Muscle of leg (tissue), 11 donors: Measurements from ENCODE around the gene CDK3. TPM values are rescaled to one million over a fixed set of nuclear protein-coding genes. Genes with fewer than 3 reads are reported as not detected.

Experiments
- DNase-seq: peaks from one replicate; pipeline ENCODE4 v3.0.0; 2013
- H3K27ac ChIP-seq: one replicate; pipeline ENCODE4 v1.5.1; 2013; ENCODE audit warnings: mild to moderate bottlenecking, low read length, control low read depth
- H3K27me3 ChIP-seq: one replicate; pipeline ENCODE4 v1.6.1; 2013; ENCODE audit warnings: low read length; ENCODE audit not compliant: control insufficient read depth, insufficient read depth
- H3K36me3 ChIP-seq: one replicate; pipeline ENCODE4 v1.6.1; 2013; ENCODE audit warnings: low read length; ENCODE audit not compliant: control insufficient read depth, insufficient read depth
- H3K4me1 ChIP-seq: one replicate; pipeline ENCODE4 v1.6.1; 2013; ENCODE audit warnings: low read length; ENCODE audit not compliant: control insufficient read depth, insufficient read depth
- H3K4me3 ChIP-seq: one replicate; pipeline ENCODE4 v1.5.1; 2013; ENCODE audit warnings: low read length, control low read depth
- H3K9me3 ChIP-seq: replicated peaks from 2 replicates; pipeline ENCODE4 v1.6.1; 2013; ENCODE audit warnings: low read depth, low read length; ENCODE audit not compliant: control insufficient read depth
- WGBS: methylation state at CpG from one replicate; pipeline ENCODE4 v1.1.5; 2013; ENCODE audit warnings: missing lambda C conversion rate; ENCODE audit not compliant: insufficient coverage; 5-methylcytosine and 5-hydroxymethylcytosine counted together
- polyA plus RNA-seq, 8 donors: library from polyadenylated mRNA; unstranded; fragments of 120-200 nt; gene quantifications; one replicate each; pipeline versions ENCODE4 v1.2.1 to v1.2.3, GENCODE V29; 2013; ENCODE audit warnings: inconsistent platforms in 1 of 8, low replicate concordance in 1 of 8; ENCODE audit not compliant: insufficient read length in 8 of 8, insufficient read depth in 1 of 8
- total RNA-seq: library from RNA; stranded (reverse); fragments of 120-200 nt; gene quantifications from one replicate; pipeline ENCODE4 v1.2.4, GENCODE V29; 2013

CDK3 gene
- total and polyA plus RNA-seq, 9 donors: 3.6 to 8.6 (median 6.9) TPM

GRCh38 chr17:76050538-76051467 lies 50.1 kb downstream of the CDK3 start:
- no peaks in the 10 kb centered on the region for H3K4me1 ChIP-seq
- H3K36me3 ChIP-seq: peaks cover 69% of the 10 kb centered on the region
- DNase-seq: no peak
- H3K27me3 ChIP-seq: no peaks in the 10 kb centered on the region
- WGBS: 93% methylated on average over 2 of the region's 11 CpGs
- no peaks in the 10 kb centered on the region for H3K9me3 ChIP-seq
- no peak overlapping the region for H3K4me3 ChIP-seq
- H3K27ac ChIP-seq: no peak overlapping the region

GRCh38 chr17:76051561-76051960 lies 50.9 kb downstream of the CDK3 start:
- H3K36me3 ChIP-seq: peaks cover 69% of the 10 kb centered on the region
- 88% methylated on average over 2 of the region's 6 CpGs for WGBS
- no peaks in the 10 kb centered on the region for H3K27me3 ChIP-seq
- H3K27ac ChIP-seq: no peak overlapping the region
- no peak for DNase-seq
- H3K9me3 ChIP-seq: no peaks in the 10 kb centered on the region
- H3K4me3 ChIP-seq: no peak overlapping the region
- no peaks in the 10 kb centered on the region for H3K4me1 ChIP-seq

GRCh38 chr17:76053246-76054111 lies 52.8 kb downstream of the CDK3 start:
- Histone ChIP-seq H3K4me1 (no peaks in the 10 kb centered on the region), H3K27me3 (no peaks in the 10 kb centered on the region), H3K9me3 (no peaks in the 10 kb centered on the region), H3K27ac (no peak overlapping the region), H3K4me3 (no peak overlapping the region), H3K36me3 (peaks cover 70% of the 10 kb centered on the region)
- 92% methylated on average over 7 of the region's 17 CpGs for WGBS
- DNase-seq: no peak

GRCh38 chr17:76054112-76054476 lies 53.4 kb downstream of the CDK3 start:
- H3K27ac ChIP-seq: no peak overlapping the region
- DNase-seq: no peak
- WGBS: 78% methylated on average over 1 of the region's 4 CpGs

More at GRCh38 chr17:76054112-76054476, 53.4 kb downstream of the CDK3 start:
- Histone ChIP-seq H3K4me1 (no peaks in the 10 kb centered on the region), H3K36me3 (peaks cover 69% of the 10 kb centered on the region), H3K9me3 (no peaks in the 10 kb centered on the region), H3K27me3 (no peaks in the 10 kb centered on the region), H3K4me3 (no peak overlapping the region)

Other genes starting within 250 kb of the CDK3 start
- 27.7 TPM for gene GALK1, start 235.7 kb upstream of the CDK3 start, total RNA-seq
- gene GALK1, start 235.7 kb upstream of the CDK3 start, polyA plus RNA-seq: 10 to 100 TPM; 28.2 to 38.5 (median 32.1) TPM
- gene UNK, start 216.0 kb upstream of the CDK3 start, total RNA-seq: 18.6 TPM
- gene UNK, start 216.0 kb upstream of the CDK3 start, polyA plus RNA-seq: 10 to 100 TPM; 22.4 to 33.8 (median 29.0) TPM
- 3.4 TPM for gene UNC13D, start 156.5 kb upstream of the CDK3 start, total RNA-seq
- gene UNC13D, start 156.5 kb upstream of the CDK3 start, polyA plus RNA-seq: 1 to 10 TPM; 2.9 to 9.2 (median 5.7) TPM
- 16.0 TPM for gene WBP2, start 145.5 kb upstream of the CDK3 start, total RNA-seq
- gene WBP2, start 145.5 kb upstream of the CDK3 start, polyA plus RNA-seq: 10 to 100 TPM; 47.8 to 64.1 (median 59.4) TPM
- 25.9 TPM for gene TRIM47, start 122.3 kb upstream of the CDK3 start, total RNA-seq
- 10 to 100 TPM; 22.1 to 29.7 (median 25.0) TPM for gene TRIM47, start 122.3 kb upstream of the CDK3 start, polyA plus RNA-seq
- 16.8 TPM for gene TRIM65, start 103.9 kb upstream of the CDK3 start, total RNA-seq
- 10 to 100 TPM; 12.7 to 19.5 (median 15.3) TPM for gene TRIM65, start 103.9 kb upstream of the CDK3 start, polyA plus RNA-seq
- gene MRPL38, start 96.0 kb upstream of the CDK3 start, total RNA-seq: 28.2 TPM
- gene MRPL38, start 96.0 kb upstream of the CDK3 start, polyA plus RNA-seq: 10 to 100 TPM; 58.5 to 81.4 (median 71.8) TPM
- gene FBF1, start 59.8 kb upstream of the CDK3 start, total RNA-seq: 8.1 TPM
- gene FBF1, start 59.8 kb upstream of the CDK3 start, polyA plus RNA-seq: 1 to 10 TPM; 5.1 to 9.1 (median 7.0) TPM
- gene ACOX1, start 21.7 kb upstream of the CDK3 start, total RNA-seq: 23.2 TPM
- 10 to 100 TPM; 14.6 to 21.1 (median 18.4) TPM for gene ACOX1, start 21.7 kb upstream of the CDK3 start, polyA plus RNA-seq
- 12.5 TPM for gene TEN1, start 21.6 kb upstream of the CDK3 start, total RNA-seq
- gene TEN1, start 21.6 kb upstream of the CDK3 start, polyA plus RNA-seq: 10 to 100 TPM in 5 of 8 donors, 1 to 10 TPM in 3; 8.8 to 19.5 (median 12.1) TPM
- gene EVPL, start 26.5 kb downstream of the CDK3 start, total RNA-seq: not detected
- 10 to 100 TPM in 1 of 8 donors, 1 to 10 TPM in 2, under 1 TPM in 5; 0.03 to 12.9 (median 0.45) TPM for gene EVPL, start 26.5 kb downstream of the CDK3 start, polyA plus RNA-seq
- 25.0 TPM for gene SRP68, start 71.7 kb downstream of the CDK3 start, total RNA-seq
- gene SRP68, start 71.7 kb downstream of the CDK3 start, polyA plus RNA-seq: 100 to 1,000 TPM in 2 of 8 donors, 10 to 100 TPM in 6; 72.6 to 110 (median 93.8) TPM
- not detected for gene GALR2, start 73.9 kb downstream of the CDK3 start, total RNA-seq
- under 1 TPM in 1 of 8 donors, not detected in 7; 0.16 TPM for gene GALR2, start 73.9 kb downstream of the CDK3 start, polyA plus RNA-seq
- gene ZACN, start 78.3 kb downstream of the CDK3 start, total RNA-seq: 0.04 TPM
- gene ZACN, start 78.3 kb downstream of the CDK3 start, polyA plus RNA-seq: 10 to 100 TPM; 11.2 to 18.9 (median 15.3) TPM
- gene EXOC7, start 102.9 kb downstream of the CDK3 start, total RNA-seq: 87.6 TPM
- gene EXOC7, start 102.9 kb downstream of the CDK3 start, polyA plus RNA-seq: 10 to 100 TPM; 62.3 to 87.7 (median 76.3) TPM
- gene FOXJ1, start 140.4 kb downstream of the CDK3 start, total RNA-seq: 0.09 TPM
- gene FOXJ1, start 140.4 kb downstream of the CDK3 start, polyA plus RNA-seq: 1 to 10 TPM in 1 of 8 donors, under 1 TPM in 7; 0.05 to 1.1 (median 0.13) TPM
- gene RNF157, start 239.6 kb downstream of the CDK3 start, total RNA-seq: 5.5 TPM
- gene RNF157, start 239.6 kb downstream of the CDK3 start, polyA plus RNA-seq: 10 to 100 TPM in 5 of 8 donors, 1 to 10 TPM in 3; 6.4 to 11.1 (median 10.1) TPM